Glomerular visceral epithelial cell (primary cell): ENCODE measurements around the gene CFAP46.
"Not testable (repeated sequence)": the region's sequence is repeated elsewhere in the genome, so short reads cannot be mapped to it uniquely, and the experiment has no call there.

Experiments
- DNase-seq: peaks from one replicate; pipeline ENCODE4 v3.0.0-alpha.2; 2016; ENCODE audit errors: extremely low spot score

CFAP46 gene

DNA sequence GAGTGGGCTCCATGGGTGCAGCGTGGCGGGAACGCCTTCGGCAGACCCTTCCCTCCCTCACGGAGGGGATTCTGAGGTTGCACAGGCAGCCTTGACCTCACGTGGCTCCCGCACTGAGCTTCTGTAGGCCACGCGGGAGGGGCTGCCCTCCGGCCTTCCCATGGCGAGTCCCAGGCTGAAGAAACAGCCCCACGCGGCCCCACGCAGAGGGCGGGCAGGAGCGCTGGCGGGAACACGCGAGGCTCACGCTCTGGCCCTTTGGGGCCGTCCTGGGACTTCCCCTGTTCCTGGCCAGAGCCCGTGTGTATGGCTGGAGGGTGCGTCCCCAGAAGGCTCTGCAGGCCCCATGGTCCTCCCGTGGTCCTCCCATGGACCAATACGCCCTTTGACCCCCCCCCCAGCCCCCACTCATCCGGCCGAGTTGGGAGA is 134.7 kb downstream of the CFAP46 start:
- no peak for DNase-seq

DNA sequence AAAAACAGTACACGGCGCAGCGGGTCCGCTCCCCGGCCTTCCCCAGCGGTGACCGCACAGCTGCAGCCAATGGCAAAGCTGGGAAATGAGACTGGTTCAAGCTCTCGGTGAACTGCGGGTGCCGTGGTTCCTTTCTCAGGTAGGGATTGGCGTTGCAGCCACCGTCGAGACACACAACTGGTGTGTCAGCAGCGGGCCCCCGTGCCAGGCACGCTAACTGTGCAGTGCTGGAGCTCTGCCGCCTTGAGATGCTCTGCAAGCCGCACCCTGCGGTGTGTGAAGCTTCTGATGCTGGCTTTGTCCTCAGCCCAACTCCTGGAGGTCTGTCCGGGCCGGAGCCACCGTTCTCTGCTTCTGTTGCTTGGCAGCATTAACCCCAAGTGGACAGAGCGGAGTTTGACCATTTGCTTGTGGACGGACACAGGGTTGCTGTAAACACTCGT is 135.8 kb downstream of the CFAP46 start:
- DNase-seq: no peak

DNA sequence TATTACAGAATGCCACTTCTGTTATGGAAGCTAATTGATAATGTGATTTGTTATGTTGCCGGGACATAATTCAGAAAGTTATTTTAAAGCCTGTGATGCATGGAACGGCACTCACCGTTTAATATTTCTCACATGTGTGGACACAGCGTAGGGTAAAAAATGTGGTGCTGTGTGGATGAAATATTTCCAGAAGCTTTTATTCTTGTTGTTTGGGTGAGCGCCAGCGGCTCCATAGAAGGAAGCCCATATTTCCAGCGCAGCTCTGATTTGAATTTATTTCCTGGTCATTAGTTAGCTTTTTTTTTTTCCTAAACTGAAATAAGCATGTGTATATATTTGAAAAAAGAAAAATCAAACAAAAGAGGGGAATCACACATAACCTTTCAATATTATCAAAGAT is 136.3 kb downstream of the CFAP46 start:
- DNase-seq: no peak

DNA sequence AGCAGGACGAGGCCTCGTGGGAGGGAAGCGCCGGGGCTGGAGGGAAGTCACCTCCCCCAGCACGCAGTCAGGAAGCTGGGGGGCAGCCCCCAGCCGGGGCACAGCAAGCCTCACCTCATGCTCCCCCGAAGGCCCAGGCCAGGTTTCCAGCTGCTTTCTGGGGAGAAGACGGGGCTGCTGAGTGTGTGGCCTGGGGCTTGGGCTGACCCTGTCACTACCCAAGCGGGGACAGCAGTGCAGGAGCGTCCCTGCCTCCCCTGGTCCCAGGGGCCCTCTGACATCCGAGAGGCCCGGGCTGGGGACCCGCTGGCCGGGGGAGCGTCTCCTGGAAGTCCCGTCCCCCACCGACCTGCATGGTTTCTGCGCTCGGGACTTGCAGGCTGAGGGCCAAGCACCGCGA is 136.8 kb downstream of the CFAP46 start:
- no peak for DNase-seq

DNA sequence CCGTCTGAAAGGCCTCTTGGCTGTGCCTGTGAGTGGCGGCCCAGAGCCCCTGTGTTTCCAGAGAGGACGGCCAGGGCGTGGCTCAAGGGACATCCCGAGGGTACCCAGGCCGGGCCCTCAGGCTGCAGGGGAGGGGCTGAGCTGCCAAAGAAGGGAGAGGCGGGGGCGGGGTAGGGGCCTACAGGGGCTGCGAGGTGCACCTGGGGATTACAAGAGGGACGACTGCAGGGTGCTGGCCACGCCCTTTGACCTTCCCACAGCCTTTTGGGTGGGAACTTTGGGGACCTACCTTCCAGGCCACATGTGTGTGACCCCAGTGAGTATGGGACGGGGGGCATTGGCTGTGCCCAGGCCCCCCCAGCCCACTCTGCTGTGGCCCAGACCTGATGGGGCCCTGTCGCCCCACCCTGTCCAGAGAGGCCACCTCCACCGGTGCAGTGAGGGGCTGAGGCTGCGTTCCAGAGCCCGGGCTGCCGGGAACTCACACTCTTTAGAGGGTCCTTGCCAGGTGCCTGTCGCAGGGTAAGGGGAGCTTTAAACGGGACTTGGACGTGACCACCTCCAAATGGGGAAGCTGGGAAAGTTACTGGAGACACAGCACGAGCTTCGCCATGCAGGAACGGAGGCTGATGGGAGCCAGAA is 137.5 kb downstream of the CFAP46 start:
- DNase-seq: no peak

DNA sequence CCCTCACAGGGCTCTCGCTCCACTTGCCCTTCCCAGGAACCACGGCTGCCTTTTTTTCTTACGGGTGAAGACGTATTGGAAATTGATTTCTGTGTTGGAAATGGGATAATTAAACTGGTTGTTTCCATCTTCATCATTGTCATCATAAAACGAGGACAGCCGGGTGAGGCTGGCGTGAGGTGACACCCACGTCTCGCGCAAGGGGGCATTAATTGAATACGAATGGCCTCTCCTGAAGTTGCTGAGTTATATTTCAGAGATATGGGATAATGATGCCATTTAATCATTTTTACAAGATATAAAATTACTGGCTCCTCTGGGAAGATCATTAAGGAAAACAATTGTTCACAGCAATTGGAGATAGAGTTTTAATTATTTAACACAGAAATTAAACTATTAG is 138.1 kb downstream of the CFAP46 start:
- DNase-seq: no peak

DNA sequence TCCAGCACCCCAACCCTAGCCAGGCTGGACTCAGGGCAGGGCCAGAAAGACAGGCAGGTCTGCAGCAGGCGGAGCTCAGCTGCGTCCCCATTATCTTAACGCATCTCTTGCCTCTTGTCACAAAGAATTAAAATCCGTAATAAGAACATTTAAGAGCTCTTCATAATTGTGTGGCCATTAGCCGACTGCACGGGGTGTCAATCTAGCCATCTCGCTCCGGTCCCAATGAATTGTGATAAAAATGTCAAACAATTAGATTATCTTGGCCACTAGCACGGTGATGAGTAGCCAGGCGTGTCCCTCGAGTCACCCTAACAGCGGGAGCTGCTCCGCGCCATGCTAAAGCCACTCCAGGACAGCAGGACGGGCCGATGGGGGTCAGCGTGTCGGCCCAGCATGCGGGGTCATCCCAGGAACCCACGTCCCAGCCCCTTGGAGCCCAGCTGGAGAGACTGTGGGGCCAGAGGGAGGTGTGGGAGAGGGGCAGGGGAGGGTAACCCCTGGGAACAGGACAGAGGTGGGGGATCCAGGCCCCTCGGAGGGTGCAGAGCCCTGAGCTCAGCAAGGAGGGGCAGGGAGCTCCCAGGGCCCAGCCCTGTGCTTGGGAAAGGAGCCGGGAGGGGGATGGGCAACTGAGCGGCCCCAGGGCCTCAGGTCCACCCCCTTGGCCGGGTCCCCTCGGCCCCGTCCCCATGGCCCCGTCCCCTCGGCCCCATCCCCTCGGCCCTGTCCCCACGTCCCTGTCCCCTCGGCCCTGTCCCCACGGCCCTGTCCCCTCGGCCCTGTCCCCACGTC is 138.8 kb downstream of the CFAP46 start:
- DNase-seq: no peak

DNA sequence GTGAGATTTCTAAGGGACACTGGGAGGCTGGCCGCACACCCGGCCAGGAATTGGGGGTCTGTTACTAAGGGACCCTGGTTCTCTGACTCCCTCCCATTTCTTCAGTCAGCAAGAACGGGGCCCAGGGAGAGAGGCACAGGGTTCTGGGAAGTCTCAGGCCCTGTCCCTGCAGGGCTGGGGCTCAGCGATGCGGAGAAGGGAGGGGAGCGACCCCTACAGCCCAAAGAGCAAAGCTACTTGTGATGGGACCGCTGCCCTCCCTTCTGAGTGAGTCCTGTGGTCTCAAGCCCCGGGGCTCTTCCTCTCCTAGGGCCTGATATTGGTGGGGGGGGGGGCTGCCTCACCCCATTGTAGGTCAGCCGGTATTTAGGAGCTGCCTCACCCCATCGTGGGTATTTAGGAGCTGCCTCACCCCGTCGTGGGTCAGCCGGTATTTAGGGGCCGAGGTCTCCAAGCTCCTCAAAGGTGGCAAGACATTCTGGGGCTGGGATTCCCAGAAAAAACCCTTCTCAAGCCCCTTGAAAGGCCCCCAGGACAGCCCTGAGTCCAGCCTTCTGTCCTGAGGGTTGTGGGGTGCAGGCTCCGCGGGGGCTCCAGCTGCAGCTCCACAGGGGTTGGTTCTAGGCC is 139.6 kb downstream of the CFAP46 start:
- no peak for DNase-seq

DNA sequence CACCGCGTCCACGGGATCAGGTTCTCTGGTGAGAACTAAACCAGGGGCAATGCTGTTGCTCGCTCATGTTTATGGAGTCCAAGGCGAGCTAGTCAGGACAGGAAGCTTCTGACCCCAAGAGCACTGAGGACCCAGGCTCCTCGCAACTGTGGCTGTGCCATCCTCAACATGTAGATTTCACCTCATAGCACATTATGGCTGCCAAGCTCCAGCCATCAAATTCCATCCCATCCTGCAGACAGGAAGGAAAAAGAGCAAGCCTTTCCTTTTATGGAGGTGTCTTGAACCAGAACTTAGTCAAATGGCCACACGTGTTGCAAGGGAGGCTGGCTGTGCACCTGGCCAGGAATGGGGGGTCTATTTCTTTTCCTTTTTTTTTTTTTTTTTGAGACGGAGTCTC is 140.3 kb downstream of the CFAP46 start:
- DNase-seq: no peak

DNA sequence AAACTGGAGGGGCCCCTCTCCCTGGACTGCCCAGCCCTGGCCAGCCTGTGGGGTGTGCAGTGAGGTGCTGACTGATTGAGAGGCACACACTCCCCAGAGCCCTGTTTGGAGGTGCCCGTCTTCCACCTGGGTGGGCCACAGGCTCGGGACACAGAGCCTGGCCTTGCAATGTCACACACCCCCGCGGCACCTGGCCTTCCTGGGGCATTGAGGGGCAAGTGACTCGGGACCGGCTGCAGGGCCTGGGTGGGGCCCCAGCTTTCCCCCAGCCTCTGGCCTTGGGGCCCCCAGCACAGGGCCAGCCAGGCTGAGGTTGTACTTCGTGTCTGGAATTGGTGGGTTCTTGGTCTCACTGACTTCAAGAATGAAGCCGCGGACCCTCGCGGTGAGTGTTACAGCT is 142.5 kb downstream of the CFAP46 start:
- DNase-seq: no peak

DNA sequence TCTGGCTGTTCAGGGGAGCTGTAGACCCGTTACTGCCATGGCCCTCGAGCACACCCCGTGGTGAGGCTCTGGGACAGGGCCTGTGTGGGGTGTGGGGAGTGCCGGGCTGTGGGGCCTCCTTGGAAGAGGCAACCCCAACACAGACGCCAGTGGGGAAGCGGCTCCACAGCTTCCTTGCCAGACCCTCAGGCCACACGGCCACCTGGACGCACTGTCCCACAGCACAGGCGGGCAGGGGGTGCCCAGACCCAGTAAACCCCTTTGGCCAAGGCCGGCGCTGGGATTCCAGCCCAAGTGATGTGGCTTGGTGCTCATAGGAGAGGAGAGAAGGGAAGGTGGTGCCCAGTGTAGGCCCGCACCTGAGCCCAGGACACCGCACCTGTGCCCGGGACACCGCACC is 143.5 kb downstream of the CFAP46 start:
- DNase-seq: no peak

DNA sequence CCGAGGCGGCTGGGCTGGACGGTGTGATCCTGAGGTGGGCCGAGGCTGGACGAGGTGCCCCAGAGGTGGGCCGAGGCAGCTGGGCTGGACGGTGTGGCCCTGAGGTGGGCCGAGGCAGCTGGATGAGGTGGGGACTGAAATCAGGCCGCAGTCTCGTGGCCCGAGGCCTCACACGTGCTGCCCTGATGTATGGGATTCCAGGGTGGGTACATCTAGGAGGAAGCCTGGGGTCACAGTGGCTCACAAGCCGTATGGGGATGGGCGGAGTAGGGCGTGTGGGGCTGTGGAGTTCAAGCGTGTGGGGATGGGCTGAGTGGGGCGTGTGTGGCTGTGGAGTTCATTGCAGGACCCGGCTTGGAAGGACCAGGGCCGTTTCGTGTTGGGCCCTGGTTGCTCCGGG is 144.0 kb downstream of the CFAP46 start:
- DNase-seq: no peak

DNA sequence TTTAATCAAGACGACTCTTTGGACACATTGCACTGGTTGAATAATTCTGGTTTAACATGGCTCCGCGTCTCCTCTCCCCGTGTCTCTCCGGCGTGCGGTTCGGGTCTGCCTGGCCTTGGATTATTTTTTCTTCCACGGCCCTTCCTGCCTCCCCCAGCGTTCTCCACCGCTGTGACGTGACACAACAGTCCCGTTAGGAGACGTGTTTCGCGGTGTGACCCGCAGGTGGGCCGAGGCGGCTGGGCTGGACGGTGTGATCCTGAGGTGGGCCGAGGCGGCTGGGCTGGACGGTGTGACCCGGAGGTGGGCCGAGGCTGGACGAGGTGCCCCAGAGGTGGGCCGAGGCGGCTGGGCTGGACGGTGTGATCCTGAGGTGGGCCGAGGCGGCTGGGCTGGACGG is 144.4 kb downstream of the CFAP46 start:
- not testable (repeated sequence) for DNase-seq

DNA sequence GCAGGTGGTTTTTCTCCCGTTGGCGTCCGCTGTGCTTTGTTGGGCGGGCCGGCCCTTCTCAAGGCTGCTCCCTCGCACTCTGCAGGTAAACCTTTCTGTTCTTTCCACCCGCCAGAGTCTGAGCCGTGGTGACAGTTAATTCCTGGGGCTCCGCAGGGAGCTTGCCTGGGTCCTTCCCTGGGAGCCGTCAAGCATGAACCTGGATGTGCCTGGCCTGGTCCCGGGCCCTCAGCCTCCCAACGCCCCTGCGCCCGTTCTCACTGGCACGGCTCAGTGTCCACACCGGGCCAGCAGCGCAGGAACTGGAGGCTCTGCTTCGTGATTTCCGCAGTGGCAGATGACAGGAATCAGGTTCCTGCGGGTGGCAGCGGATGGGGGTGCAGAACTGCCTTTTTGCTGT is 145.5 kb downstream of the CFAP46 start:
- DNase-seq: no peak

DNA sequence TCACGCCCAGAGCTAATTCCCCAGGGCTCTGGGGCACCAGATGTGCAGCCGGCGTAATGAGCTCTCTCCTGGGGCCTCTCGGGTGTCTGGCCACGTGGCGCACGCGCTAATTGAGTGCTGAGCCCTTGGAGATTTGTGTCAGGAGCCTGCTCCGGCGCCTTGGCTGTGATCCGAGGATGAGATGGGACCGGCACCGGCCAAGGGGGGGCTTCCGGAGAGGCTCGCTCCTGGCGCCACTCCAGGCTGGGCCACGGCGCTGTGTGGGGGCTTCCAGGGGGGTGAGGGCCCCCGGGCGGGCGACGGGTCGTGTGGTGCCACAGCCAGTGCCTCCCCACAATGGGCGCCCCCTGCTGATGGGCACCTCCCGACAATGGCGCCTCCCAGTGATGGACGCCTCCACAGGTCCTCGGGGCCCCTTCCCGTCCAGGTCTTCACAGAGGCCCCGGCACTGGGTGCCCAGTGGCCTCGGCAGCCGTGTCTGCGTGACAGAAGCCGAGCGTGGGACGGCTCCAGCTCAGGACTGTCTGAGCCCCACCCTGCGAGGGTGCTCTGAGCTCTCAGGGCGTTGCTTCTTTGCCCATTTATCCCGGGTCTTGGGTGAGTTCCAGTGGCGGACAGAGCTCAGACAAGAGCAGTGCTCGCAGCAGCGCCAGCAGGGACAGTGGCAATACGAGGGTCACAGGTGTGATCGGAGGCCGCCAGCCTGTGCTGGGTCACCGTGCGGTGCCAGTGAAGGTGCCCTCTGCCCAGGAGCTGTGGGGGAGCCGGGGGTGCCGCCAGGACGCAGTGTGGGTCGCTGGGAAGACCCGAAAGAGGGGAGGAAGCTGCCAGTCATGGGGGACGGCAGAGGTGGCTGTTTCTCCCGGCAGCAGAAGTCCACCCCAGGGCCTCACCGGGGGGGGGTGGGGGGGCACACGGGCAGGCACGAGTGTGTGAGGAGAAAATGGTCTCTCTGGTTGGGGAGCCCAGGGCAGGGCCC is 148.2 kb downstream of the CFAP46 start:
- no peak for DNase-seq

DNA sequence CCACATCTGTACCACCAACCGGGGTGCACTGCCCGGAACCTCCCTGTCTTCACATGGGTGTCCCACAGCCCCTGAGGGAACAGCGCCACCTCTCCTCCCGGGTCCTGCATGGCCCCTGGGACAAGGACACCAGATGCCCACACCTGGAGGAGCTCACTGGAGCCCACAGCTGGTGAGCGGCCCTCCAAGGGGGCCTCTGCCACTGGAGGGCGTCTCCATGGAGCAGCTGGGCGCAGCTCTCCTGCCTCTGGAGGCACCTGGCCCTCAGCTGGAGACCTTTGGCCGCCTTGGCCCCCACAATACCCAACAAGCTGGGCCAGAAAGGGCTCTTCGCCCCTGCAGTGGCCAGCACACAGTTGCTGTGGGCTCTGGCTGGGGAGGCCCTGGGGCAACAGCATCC is 149.2 kb downstream of the CFAP46 start:
- DNase-seq: no peak

DNA sequence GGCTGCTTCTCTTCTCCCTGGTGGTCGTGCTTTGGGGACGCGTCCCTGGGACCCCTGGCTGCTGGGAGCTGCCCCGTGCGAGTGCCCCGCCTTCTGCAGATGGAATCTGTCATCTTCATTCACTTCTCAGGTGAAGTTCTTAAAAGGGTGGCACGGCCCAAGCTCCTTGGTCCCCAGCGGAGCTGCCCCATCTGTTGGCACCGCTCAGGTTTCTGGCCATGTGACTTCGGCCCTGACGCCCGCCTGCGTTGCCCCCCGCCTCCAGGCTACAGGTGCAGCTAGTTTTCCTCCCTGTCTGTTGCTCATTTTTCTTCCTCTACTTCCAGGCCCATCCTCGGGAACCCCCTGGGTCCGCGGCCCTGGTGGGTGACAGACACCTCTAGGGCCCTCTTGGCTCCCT is 149.6 kb downstream of the CFAP46 start:
- DNase-seq: no peak

DNA sequence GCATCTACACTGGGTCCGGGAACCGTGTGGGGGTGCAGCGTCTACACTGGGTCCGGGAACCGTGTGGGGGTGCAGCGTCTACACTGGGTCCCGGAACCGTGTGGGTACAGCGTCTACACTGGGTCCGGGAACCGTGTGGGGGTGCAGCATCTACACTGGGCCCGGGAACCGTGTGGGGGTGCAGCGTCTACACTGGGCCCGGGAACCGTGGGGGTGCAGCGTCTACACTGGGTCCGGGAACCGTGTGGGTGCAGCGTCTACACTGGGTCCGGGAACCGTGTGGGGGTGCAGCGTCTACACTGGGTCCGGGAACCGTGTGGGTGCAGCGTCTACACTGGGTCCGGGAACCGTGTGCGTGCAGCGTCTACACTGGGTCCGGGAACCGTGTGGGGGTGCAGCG is 150.3 kb downstream of the CFAP46 start:
- not testable (repeated sequence) for DNase-seq

DNA sequence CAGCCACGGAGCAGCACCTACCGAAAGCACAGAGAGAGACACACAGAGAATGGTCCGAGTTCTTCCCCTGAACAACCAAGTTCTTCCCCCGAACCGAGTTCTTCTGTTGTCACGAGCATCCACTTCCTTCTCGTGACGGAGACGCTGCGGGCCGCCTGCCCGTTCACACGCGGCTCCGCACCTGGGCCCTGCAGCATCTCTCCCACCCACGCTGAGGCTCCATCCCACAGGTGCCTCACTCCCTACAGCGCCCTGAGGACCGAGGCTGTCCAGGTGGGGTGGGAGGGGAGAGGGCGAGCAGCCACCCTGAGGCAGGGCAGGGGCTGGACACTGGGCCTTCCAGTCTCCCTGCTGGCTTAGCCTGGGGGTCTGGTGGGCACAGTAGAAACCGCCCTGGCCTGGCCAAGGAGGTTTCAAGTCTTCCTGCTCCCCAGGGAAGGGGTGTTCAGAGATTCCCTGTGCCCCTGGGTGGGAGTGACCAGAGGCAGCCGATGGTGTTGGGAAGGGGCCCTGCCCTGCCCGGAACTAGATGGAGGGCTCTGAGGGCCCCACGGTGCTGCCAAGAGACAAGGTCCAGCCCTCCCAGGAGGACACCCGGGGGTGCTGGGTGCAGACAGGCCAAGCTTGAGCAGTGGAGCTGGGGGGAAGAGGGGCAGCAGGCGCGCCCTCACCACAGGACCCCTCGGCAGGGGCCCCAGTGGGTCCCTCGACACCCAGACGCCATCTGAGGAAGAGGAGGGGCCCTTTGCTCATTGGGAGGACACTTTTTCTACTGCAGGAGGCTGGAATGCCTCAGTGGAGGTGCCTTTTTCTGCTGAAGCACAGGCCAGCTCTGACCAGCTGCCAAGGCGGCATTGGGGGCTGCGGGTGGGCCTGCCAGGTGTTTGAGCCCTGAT is 151.2 kb downstream of the CFAP46 start:
- DNase-seq: no peak

DNA sequence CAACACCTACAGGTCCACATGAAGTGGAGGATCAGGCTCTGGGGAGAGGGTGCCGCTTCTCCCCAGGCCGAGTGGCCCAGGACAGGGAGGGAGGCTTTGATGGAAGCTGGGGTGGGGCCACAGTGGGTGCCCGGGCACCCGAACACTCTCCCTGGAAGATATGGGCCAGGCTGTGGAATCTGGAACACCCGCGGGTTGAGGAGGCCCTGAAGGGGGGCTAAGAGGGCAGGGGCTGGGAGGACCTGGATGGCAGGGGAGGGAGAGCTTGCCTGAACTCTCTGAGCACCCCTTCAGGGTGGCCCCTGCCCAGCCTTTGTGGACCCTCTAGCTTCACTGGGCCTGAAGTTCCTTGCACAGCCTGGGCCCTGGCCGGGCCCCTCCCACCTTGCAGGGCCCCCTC is 151.9 kb downstream of the CFAP46 start:
- DNase-seq: no peak

DNA sequence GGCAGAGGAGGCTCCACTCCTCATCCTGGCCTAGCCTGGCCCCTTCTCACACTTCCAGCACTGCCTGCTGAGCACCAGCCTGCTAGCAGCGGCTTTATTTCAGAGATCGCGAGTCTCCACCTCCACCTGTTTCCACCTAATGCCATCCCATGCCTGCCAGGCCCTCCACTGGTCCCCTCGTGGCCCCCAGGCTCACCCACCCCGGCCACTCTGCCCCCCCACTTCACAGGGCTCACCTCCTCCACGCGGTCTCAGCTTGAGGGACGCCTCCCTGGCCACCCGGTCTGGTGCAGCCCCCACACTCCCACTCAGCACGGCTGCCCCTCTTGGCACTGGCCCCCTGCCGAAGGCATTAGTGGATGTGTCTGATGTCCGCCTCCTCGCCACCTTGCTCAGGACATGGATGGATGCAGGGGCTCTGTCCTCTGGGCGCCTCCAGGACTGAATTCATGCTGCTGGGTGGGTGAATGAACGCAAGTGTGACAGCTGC is 152.7 kb downstream of the CFAP46 start:
- DNase-seq: no peak
